Uterus (tissue), 2 donors: ENCODE results near the gene TSPAN11.

Experiments
- CTCF ChIP-seq, 4 experiments: fragments of 200-600 bp in 2 of 4; fragments of 450-650 bp in 2 of 4; sonication (generic) in 2 of 4; IDR thresholded peaks; one replicate each; pipeline ENCODE4 v1.5.1; 2016 to 2019; ENCODE audit warnings: antibody characterized with exemption in 4 of 4, mild to moderate bottlenecking in 2 of 4, moderate library complexity in 1 of 4
- POLR2A ChIP-seq, 2 donors: fragments of 450-650 bp; IDR thresholded peaks; one replicate each; pipeline ENCODE4 v1.6.1; 2016; ENCODE audit warnings: antibody characterized with exemption in 2 of 2, mild to moderate bottlenecking in 1 of 2, moderate library complexity in 1 of 2

GRCh38 chr12:30963709-30964564, 37.4 kb downstream of the TSPAN11 start:
- no peak for TF ChIP-seq CTCF (IDR thresholded peaks at IDR 0.05)
- TF ChIP-seq POLR2A (IDR thresholded peaks at IDR 0.05), result no peak
